HG03103 (cell line): ENCODE measurements around the gene DNER.
"Not testable (repeated sequence)": the region's sequence is repeated elsewhere in the genome, so short reads cannot be mapped to it uniquely, and the experiment has no call there.

ENCODE experiments used
- ATAC-seq: cut with Tn5 transposase; IDR thresholded peaks from one replicate; pipeline ENCODE4 v1.9.1; 2021; ENCODE audit warnings: low read depth; ENCODE audit not compliant: unreplicated experiment

DNER gene

GRCh38 chr2:229719926-229720647 is 5.7 kb upstream of the DNER start:
- ATAC-seq: no peak

GRCh38 chr2:229718057-229718456 is 3.7 kb upstream of the DNER start:
- ATAC-seq: no peak

- no peak for ATAC-seq
Measured at GRCh38 chr2:229715895-229716507, 1.6 kb upstream of the DNER start.

GRCh38 chr2:229714736-229715541 is 584 bp upstream of the DNER start:
- peak; percentile 24 for ATAC-seq

DNA sequence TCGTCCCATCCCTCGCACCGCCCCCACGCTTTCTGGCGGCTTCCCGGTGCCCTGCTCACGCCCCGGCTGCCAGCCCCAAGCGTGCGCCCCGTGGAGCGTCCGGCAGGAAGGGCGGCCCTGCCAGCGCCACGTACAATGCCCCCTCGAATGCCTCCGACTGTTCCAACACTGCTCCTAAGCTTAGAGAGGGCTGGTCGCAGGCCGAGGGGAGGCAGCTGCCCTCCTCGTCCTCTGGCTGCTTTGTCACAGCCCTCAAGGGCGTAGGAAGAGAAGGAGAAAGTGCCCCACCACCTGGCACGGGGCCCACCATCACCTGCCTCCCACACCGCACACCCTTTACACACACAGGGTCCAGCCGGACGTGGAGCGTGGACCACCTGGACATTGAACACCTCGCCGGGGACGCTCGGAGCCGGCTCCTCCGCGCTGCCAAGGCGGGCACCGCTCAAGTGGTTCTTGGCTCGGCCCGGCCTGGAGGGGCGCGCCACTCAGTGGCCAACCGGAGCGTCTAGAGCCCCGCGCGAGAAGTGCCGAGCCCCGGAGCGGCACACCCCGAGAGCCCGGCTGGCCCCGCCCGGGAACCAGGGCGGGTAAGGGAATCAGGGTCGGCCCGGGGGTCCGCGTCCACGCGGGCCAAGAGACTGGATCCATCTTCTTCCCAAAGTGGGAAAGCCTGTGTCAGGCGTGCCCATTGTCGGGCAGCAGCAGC is 830 bp downstream of the DNER start:
- no peak for ATAC-seq

DNA sequence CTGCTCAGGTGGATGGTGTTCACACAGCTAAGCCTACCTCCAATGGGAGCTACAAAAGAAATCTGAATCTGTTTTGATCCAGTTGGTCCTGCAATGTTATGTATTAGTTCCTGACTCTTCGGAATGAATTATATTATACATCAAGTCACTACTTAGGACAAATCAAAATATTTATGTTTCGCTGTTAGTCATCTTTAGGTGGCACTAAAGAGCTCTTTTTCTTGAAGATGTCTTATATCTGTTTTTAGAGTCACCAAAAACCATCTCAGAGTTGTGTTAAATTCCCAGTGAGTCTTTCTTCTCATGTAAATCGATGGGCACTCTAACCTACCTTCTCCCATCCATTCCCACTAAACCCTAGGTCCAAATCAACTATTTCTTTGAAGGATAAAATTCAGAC is 2.2 kb downstream of the DNER start:
- no peak for ATAC-seq

- no peak for ATAC-seq
Measured at GRCh38 chr2:229708335-229708734, 6.0 kb downstream of the DNER start.

DNA sequence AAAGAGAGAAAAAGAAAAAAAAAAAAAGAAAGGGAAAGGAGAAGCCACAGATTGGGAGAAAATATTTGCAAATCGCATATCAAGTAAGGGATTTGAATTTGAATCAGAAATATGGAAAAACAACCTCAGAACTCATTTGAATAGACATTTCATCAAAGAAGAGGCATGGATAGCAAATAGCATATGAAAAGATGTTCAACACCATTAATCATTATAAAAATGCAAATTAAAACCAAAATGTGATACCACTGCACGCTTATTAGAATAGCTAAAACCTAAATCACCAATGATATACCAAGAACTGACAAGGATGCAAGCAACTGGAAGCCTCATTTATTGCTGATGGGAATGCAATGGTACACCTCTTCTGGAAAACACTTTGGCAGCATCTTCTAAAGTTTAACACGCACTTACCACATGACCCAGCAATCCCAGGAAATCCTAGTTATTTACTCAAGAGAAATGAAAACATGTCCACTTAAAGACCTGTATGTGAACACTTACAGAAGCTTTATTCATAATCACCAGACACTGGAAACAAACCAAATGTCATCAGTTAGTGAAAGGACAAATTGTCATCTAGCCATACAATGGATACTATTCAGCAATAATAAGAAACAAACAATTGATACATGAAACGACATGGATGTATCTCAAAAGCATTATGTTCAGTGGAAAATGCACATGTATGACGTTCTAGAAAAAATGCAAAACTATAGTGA is 10.3 kb downstream of the DNER start:
- ATAC-seq: no peak

- no peak for ATAC-seq
Measured at GRCh38 chr2:229701716-229702115, 12.6 kb downstream of the DNER start.

GRCh38 chr2:229701062-229701461 is 13.3 kb downstream of the DNER start:
- no peak for ATAC-seq

GRCh38 chr2:229695961-229696360 is 18.4 kb downstream of the DNER start:
- no peak for ATAC-seq

- ATAC-seq: not testable (repeated sequence)
Measured at GRCh38 chr2:229693845-229694244, 20.5 kb downstream of the DNER start.

- ATAC-seq: no peak
Measured at GRCh38 chr2:229691631-229692030, 22.7 kb downstream of the DNER start.

DNA sequence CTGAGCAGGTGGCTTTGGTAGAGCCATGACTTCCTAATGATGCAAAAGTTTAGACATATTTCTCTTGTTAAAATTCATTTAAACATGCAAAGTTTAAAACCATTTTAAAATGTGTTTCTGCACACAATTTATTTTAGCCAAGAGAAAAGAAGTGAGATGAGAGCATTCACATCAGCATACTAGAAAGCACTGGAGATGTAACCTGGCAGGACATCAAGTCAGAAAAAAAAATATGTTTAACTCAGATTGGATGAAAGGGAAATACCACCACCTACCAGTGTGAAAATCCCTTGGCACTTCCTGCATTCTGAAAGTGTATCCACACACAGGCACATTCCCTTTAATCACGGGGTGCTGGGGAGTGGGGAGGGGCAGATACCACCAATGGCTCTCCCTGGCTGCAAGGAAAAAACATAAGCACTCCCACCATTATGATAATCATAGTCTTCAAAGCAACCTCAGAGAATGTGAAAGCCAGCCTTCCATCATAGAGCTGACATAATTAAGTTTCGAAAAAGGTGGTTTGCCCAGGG is 25.0 kb downstream of the DNER start:
- no peak for ATAC-seq

DNA sequence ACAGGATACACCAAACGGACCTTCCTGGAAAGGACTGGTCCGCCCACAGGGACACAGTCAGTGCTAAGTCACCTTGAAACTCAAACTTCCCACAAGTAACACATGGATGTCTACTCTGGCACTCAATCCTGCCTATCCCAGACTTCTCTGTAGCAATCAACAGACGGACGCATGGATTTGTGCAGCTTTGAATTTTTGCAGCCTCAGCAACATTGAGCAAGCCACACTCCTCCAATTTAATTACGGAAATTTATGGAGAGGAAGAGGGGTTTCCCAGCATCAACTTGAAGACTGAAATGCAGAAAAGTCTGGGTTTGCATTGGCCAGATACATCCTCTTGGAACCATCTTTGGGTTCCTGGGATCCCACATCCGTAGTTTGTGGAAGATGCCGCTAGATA is 26.2 kb downstream of the DNER start:
- ATAC-seq: no peak

GRCh38 chr2:229686122-229686919 is 28.0 kb downstream of the DNER start:
- ATAC-seq: no peak

DNA sequence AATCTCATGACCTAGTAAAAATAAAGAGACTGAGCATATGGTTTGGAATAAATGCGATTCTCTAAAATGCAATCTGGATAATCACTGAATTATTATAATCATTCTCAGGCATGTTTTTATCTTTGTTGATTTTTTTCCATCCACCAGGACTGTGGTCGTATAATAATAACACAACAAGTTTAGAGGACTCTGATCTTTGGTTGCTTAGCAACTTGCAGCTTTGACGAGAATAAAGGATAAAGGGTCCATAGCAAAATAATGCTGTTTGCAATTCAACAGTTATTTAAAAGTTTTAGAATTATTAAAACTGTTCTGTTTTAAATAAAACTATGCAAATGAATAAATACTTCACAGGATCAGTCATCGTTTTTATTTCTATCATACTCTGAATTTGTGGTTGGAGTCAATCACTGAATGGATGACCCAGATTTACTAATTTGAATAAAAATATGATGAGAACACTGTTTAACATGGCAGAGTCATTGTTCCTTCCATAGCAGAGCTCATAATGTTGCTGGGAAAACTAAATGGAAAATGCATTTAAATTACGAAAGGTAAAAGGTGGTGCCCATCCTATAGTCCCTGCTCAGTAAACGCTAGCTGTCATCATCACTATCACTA is 29.3 kb downstream of the DNER start:
- ATAC-seq: no peak

DNA sequence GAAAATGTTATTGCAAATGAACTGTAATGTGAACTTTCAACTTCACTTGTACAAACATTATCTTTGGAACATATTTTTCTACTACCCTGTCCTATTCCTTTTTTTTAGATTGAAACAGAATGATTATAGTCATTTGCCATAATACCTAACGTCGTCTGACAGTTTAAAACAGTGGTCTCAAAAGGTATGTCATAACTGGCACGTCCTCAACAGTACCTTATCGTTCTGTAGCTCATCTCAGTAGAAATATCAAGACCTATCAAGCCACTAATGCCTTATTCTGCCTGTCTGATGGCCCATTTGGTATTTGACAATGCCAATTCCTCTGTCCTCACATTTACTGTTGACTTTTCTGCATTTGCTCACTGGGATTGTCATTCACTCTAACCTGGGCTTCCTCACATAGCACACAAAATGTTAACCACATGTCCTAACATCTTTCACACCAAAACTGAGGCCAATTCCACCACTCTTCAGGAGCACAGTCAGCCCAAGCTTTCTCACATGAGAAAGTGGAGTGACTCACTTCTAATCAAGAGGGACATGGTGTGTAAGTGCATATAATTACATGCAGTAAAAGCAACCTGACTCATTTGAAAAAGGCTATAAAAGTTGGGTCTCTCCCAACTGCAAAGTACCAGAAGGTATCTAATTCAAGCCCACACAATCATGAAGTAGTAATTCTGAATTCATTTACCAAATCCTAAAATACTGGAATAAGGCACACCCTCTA is 34.8 kb downstream of the DNER start:
- no peak for ATAC-seq
